Ishikawa (cell line): ENCODE data around the gene PAEP.

Source experiments
- MAX ChIP-seq: IDR thresholded peaks from 2 replicates; pipeline ENCODE4 v1.6.1; 2012
- REST ChIP-seq: IDR thresholded peaks from 2 replicates; pipeline ENCODE4 v1.6.1; 2012; ENCODE audit warnings: low read depth, mild to moderate bottlenecking
- TAF1 ChIP-seq: IDR thresholded peaks from 2 replicates; pipeline ENCODE4 v1.6.1; 2012; ENCODE audit warnings: low read depth, mild to moderate bottlenecking

GRCh38 chr9:135577256-135577655, 15.7 kb downstream of the PAEP start:
- TF ChIP-seq MAX (no peak), TAF1 (no peak), REST (no peak)
